Heart left ventricle (tissue), 13 donors: ENCODE results near the gene CTTN.

Experiments used
- CTCF ChIP-seq, 12 donors: fragments of 200-600 bp; sonication (generic) in 4 of 12; IDR thresholded peaks; one replicate each; pipeline versions ENCODE4 v1.5.0 to v1.8.0; 2018 to 2022; ENCODE audit warnings: antibody characterized with exemption in 12 of 12, mild to moderate bottlenecking in 5 of 12
- POLR2A ChIP-seq, 2 donors: fragments of 450-650 bp; IDR thresholded peaks; one replicate each; pipeline ENCODE4 v1.6.1; 2017; ENCODE audit warnings: antibody characterized with exemption in 2 of 2, mild to moderate bottlenecking in 2 of 2, moderate library complexity in 2 of 2
- donor health status: ischemic (EF 13 %, LVEDD 7.1; RV severe dilation, severe dysfunction).
- donor health status: DM: no; HTN: yes; CAD: no.
- donor health status: DM: no; HTN: no; CAD: no.
- donor health status: ischemic (EF 25% LVEDD 6.9; RV normal size, moderate dysfunction).
- donor health status: ischemic (EF 25% LVEDD 5.7; RV mildly dilated, moderate dysfunction).
- donor health status: ischemic (EF 35%, LVEDD 5.7; RV mildly dilated, moderate dysfunction).
- donor health status: nonischemic (EF 11% LVEDD 7.7; RV severe dilation, severe dysfunction).
- donor health status: DM: yes; HTN: yes; CAD: no.
- donor health status: PGD.
- donor health status: ischemic (EF 29% LVEDD 5.4; RV normal size, mild dysfunction).
- donor health status: nonischemic (EF 23%, LVEDD 6.1; RV moderate dilation, normal function).

- TF ChIP-seq CTCF (IDR thresholded peaks at IDR 0.05) (no peak), POLR2A (IDR thresholded peaks at IDR 0.05) (no peak)
Observed at GRCh38 chr11:70423523-70424505, 25.5 kb downstream of the CTTN start.
